GM12865 (cell line): ENCODE results near the gene HDAC3.

Experiments used
- DNase-seq: peaks from one replicate; pipeline ENCODE4 v3.0.0; 2010; ENCODE audit warnings: low read depth
- H3K4me3 ChIP-seq: 2 replicates; pipeline ENCODE4 v1.5.1; 2011; ENCODE audit warnings: mild to moderate bottlenecking, low read depth, low read length, control low read depth
- CTCF ChIP-seq: IDR thresholded peaks from 2 replicates; pipeline ENCODE4 v1.5.1; 2011; ENCODE audit warnings: low read length, control low read depth, low read depth, inconsistent platforms; ENCODE audit not compliant: insufficient read depth; ENCODE audit errors: missing control alignments

The HDAC3 gene

GRCh38 chr5:141623611-141624010, 13.0 kb downstream of the HDAC3 start:
- DNase-seq, result no peak
- H3K4me3 ChIP-seq, result no peak overlapping the region
- TF ChIP-seq CTCF, result no peak

DNA sequence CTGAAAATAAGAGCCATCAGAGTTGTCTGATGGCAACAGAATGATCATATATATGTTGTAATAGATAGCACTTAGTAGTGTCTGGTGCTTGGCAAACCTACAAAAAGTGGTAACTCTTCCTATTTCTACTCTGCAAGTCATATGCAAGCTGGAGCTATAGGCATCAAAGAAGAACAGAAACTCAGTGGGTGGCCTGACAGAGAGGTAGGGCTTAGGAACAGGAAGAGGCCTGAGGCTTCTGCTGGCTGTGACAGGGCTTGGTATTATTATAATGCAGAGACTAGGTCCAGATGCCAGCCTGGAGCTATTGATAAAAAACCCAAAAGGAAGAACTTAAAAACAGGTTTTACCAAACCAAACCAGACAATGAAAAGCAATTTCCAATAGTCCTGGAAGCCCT, 13.5 kb downstream of the HDAC3 start:
- TF ChIP-seq CTCF, result no peak
- DNase-seq, result peak; percentile 84
- no peak overlapping the region for H3K4me3 ChIP-seq

DNA sequence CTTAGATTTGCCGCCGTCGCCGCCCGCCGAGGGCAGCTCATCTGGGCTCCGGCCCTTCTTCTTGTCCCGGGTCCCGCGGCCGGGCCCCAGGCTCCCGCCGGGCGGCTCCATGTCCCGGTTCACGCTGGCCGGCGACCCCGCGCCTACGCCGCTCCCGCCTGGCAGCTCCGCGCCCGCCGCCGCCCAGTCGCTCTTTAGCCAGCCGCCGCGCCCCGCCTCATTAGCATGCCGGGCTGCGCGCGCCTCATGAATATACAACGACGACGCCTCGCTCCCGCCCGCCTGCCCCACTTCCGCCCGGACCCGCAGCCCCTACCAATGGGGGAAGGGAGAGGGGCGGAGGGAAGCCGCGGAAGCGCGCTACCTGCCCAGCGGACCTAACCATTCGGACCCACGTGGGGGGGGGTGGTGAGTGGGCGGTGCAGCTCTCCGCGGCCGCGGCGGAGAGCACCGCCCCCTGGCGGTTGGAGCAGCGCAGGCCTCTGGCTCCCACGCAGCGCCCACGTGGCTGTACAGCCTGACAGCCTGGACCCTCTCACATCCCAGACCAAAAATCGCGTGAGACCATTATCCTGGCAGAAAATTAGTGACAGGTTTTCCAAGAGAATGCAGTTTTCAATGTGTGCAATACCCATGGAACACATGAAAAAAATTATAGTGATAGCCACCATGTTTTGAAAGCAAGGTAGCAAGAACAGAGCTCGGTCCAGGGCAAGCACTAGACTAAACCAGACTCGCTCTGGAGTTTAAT, 17.7 kb downstream of the HDAC3 start, which contains the start of gene DIAPH1:
Gene DIAPH1 (minus strand): TSS at position 197 of the 751 bp plus-strand sequence. CDS start 86 bp downstream, at position 111.
- TF ChIP-seq CTCF, result peak; percentile 98

GRCh38 chr5:141618030-141618803, 18.4 kb downstream of the HDAC3 start:
- TF ChIP-seq CTCF, result no peak

More for the DNA sequence above, 17.7 kb downstream of the HDAC3 start, which contains the start of gene DIAPH1:
- H3K4me3 ChIP-seq, result peak within 1 kb of the TSS; percentile 63
- peak; percentile 99 for DNase-seq

GRCh38 chr5:141617682-141618029, 19.0 kb downstream of the HDAC3 start:
- no peak for TF ChIP-seq CTCF
- H3K4me3 ChIP-seq, result peak overlapping the region; percentile 63
- no peak for DNase-seq

More at GRCh38 chr5:141618030-141618803, 18.4 kb downstream of the HDAC3 start:
- peak overlapping the region; percentile 63 for H3K4me3 ChIP-seq
- peak; percentile 64 for DNase-seq

DNA sequence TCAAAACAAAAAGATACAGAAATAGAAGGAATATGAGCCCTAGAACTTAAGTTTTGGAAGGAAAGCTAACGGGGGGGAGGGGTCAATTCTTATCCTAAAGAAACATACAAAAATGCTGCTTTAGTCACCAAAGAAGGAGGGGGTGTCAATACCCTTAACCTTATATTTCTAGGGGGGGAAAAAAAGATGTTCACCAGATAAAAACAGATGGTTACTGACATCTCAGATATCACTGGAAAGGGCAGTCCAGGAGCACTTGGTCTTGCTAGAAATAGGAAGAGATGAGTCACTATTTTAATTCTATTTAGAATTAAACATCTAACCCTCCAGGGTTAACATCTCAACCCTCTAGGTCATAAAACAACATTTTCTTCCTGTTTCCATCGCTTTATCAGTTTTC, 19.5 kb downstream of the HDAC3 start:
- no peak for TF ChIP-seq CTCF
- peak overlapping the region; percentile 63 for H3K4me3 ChIP-seq
- no peak for DNase-seq
